Kidney epithelial cell (primary cell): ENCODE results near the gene GIT2. TPM values are rescaled to one million over a fixed set of nuclear protein-coding genes. Genes with fewer than 3 reads are reported as not detected.
A peak's percentile ranks its signal among the peaks of the same experiment; 100 is the strongest.

ENCODE experiments used
- DNase-seq: peaks from one replicate; pipeline ENCODE4 v3.0.0-alpha.2; 2010; ENCODE audit warnings: low read depth
- H3K27me3 ChIP-seq: 2 replicates; pipeline ENCODE4 v1.6.0; 2011; ENCODE audit warnings: low read length; ENCODE audit not compliant: control insufficient read depth, insufficient read depth
- H3K36me3 ChIP-seq: 2 replicates; pipeline ENCODE4 v1.5.1; 2011; ENCODE audit warnings: low read length; ENCODE audit not compliant: control insufficient read depth, insufficient read depth
- H3K4me3 ChIP-seq: 2 replicates; pipeline ENCODE4 v1.5.1; 2011; ENCODE audit warnings: low read depth, mild to moderate bottlenecking, control low read depth, low read length
- CTCF ChIP-seq: IDR thresholded peaks from 2 replicates; pipeline ENCODE4 v1.5.1; 2011; ENCODE audit warnings: mild to moderate bottlenecking, moderate library complexity, low read length, control low read depth, inconsistent platforms; ENCODE audit not compliant: insufficient read depth, poor library complexity, severe bottlenecking
- total RNA-seq: library from RNA; depleted of rRNA; stranded (reverse); fragments of >200 nt; gene quantifications from 2 replicates; pipeline ENCODE4 v1.2.3, GENCODE V29; 2015

GIT2 gene
- total RNA-seq, 1 donor from 2014 or later, result 20.3 TPM

GRCh38 chr12:109999983-110000505 is 3.9 kb upstream of the GIT2 start:
- TF ChIP-seq CTCF, result no peak
- DNase-seq, result no peak

DNA sequence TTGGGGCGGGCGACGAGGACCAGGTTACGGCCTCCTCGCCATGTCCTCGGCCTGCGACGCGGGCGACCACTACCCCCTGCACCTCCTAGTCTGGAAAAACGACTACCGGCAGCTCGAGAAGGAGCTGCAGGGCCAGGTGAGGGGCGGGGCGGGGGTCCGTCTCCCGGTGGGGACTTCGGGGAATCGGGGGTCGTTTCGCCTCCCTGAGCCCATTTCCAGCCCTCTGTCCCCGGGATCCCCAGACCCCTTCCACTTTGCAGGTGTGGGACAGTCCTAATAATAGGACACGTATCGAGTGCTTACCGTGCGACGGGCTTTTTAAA is 3.4 kb upstream of the GIT2 start:
- Histone ChIP-seq H3K27me3 (no peaks in the 10 kb centered on the region), H3K36me3 (no peaks in the 10 kb centered on the region), H3K4me3 (peak overlapping the region; percentile 76)
- DNase-seq, result no peak
- TF ChIP-seq CTCF, result no peak

More at GRCh38 chr12:109999983-110000505, 3.9 kb upstream of the GIT2 start:
- H3K4me3 ChIP-seq, result peak overlapping the region; percentile 76
- H3K36me3 ChIP-seq, result no peaks in the 10 kb centered on the region
- no peaks in the 10 kb centered on the region for H3K27me3 ChIP-seq

- Histone ChIP-seq H3K36me3 (no peaks in the 10 kb centered on the region), H3K27me3 (no peaks in the 10 kb centered on the region), H3K4me3 (peak within 1 kb of the TSS; percentile 76)
- no peak for TF ChIP-seq CTCF
- DNase-seq, result no peak
These were observed 2.9 kb upstream of the GIT2 start, which contains the start of gene ANKRD13A for GRCh38 chr12:109998904-109999648. ANKRD13A (plus strand) TSS chr12:109999430; CDS start chr12:109999689, 259 bp downstream.

GRCh38 chr12:109998241-109998903 is 2.2 kb upstream of the GIT2 start:
- no peaks in the 10 kb centered on the region for H3K27me3 ChIP-seq
- H3K4me3 ChIP-seq, result peak overlapping the region; percentile 76
- TF ChIP-seq CTCF, result no peak
- H3K36me3 ChIP-seq, result no peaks in the 10 kb centered on the region
- DNase-seq, result no peak

DNA sequence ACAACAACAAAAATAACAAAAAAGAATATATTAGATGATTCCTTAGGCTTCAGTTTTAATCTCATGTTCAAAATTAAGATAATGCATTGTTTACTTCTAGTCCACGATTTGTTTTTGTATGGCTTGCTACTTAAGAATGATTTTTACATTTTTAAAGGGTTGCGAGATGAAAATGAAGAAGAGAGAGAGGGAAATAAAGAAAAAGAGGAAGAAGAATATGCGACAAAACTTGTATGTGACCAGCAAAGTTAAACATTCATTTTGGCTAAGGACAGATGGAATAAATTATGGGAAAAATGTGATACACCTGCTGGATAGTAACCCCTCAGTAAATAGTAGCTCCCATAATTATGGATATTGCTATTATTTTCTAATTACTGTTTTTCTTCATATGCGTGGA is 1.2 kb upstream of the GIT2 start:
- no peak for TF ChIP-seq CTCF

More for the DNA sequence above, 1.2 kb upstream of the GIT2 start:
- no peak for DNase-seq
- Histone ChIP-seq H3K36me3 (no peaks in the 10 kb centered on the region), H3K27me3 (no peaks in the 10 kb centered on the region), H3K4me3 (no peak overlapping the region)
